Measurements from ENCODE around the gene MBNL1. TPM values are rescaled to one million over a fixed set of nuclear protein-coding genes. Genes with fewer than 3 reads are reported as not detected.

The MBNL1 gene
- total RNA-seq, 1 donor from 2014 or later = 110 TPM

DNA sequence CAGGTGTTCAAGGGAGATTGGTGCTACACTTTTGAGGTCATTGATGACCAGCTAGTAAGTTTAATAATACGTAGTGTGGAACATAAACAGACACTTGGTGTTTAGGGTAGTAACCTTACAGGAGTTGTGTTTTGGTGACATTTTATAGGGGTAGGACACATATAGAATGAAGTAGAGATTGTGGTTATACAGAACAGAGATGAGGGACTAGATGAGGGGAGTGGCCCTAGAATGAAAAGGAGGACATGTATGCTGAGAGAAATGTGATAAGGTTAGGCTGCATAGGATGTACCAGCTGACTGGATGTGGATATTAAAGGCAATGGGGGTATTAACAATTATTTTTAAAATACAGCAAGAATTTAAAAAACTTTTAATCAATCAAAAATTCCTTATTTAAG lies 8.0 kb downstream of the MBNL1 start:
- DNase-seq (ENCODE audit: low read depth) = no peak

DNA sequence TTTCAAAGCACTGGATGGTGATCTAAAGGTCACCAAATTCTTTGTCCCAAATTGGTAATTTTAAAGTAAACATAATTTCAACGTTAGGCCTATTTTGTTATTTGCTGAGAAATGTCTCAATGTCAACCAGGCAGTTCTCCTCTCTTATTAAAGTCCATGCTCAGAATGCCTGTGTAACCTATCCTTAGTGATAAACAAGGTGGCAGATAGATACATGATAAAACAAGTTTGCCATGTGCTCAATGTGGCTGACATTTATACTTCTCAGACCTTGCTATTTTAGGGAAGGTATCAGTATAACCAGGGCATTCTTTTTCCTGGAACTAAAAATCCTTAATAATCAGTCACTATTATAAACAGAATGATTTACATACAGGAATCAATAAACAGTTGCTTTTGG lies 8.5 kb downstream of the MBNL1 start:
- DNase-seq (ENCODE audit: low read depth) = no peak

DNA sequence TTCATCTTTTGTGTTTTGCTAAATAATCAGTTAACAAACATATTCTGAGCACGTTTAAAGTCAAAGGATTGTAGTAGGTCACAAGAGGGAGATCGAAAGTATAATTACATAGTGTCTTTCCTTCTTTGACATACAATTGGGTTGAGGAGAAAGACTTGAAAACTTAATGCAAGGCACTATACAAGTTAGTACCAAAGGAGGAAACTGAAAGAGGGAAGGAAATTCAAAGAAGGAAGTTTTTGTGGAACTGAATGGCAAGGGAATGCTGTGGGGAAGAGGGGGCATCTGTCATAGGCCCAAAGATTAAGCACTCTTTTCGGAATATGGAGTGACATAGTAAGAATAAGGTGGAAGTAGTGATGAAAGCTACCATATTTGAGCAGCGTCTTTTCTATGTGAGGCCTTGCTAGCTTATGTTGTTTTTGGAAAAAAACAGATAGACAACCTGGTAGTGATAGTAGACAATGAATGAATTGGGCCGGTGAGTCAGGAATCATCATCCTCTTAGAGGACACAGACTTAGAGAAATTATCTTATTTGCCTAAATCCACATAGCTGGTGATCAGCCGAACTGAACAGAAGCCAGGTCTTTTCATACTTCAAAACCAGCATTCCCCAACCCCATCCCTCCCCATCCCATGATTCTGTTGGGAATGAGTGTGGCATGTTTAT lies 10.2 kb downstream of the MBNL1 start:
- no peak for DNase-seq (ENCODE audit: low read depth)

DNA sequence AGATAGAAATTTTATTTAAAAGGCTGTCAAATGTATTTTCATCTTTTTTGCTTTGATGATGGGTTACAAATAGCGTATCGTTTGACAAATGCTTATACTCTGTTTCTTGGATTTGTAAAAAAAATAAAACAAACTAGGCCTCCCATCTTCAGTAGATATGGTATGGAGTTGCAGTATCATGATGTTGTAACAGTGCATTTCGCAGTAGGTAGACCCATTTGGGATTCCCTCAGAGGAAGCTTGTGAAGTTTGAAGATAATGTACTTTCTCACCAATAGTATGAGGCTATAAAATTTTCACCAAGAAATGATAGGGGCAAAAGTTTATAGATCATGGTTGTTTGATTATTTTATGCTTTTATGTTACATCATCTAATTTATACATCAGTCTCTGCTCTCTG lies 10.8 kb downstream of the MBNL1 start:
- DNase-seq (ENCODE audit: low read depth) = no peak

DNA sequence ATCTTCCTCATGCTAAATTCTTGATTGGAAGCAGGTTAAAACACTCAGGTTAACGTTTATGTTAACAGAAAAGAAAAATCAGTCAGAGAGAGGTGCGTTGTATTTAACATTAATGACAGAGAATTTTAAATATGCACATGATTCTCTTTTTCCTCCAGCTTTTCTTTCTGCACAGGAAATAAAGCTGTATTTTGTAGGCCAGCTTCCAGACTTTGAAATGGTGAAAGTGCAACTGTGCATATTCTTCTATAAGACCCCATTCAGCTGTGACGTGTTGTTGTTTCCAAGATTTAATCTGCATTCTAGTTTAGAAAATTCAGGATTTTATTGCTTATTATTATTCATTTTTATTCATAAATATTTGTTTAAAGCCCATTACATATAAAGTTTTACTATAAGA lies 11.8 kb downstream of the MBNL1 start:
- DNase-seq (ENCODE audit: low read depth) = no peak

DNA sequence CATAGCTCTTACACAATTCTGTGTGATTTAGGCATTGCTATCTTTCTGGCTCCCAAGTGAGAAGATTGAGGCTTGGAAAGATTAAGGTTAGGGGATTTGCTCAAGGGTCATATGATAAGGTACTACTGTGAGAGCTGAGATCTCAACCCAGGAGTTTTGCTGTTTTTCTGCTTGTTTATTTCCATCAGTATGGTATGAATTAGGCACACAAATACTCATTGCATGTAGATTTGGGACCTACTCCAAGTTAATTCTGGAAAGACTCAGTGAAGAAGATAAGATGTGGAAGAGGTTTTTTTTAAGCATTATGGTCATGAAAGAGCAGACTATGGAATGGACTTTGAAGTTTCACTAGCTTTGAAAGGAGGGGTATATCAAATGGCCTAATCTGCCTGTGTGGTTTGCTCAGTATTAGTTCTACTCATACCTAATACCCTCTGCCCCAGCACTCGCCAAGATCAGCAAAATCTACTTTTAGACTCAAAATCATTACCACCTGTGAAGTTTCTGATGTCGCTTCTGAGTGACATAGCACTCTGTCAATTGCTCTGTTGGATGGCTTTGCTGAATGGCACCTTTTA lies 12.5 kb downstream of the MBNL1 start:
- no peak for DNase-seq (ENCODE audit: low read depth)

DNA sequence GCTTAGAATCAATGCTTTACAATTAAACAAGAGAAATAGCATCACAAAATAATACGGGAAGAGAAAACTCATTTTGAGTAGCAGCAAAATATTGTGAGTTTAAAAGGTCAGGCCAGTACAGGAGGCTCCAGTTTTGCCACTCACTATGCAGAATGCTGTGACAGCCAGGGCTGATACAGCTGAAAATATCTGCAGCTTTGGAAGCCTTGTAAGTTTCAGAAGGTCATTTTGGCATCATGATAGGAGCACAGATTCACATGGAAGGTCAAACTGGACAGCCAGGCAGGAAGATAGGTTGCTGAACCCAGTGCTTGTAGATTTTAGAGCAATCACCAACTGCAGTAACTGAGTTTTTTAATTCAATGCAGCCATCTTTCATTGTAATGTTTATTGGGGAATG lies 14.1 kb downstream of the MBNL1 start:
- DNase-seq (ENCODE audit: low read depth) = no peak

DNA sequence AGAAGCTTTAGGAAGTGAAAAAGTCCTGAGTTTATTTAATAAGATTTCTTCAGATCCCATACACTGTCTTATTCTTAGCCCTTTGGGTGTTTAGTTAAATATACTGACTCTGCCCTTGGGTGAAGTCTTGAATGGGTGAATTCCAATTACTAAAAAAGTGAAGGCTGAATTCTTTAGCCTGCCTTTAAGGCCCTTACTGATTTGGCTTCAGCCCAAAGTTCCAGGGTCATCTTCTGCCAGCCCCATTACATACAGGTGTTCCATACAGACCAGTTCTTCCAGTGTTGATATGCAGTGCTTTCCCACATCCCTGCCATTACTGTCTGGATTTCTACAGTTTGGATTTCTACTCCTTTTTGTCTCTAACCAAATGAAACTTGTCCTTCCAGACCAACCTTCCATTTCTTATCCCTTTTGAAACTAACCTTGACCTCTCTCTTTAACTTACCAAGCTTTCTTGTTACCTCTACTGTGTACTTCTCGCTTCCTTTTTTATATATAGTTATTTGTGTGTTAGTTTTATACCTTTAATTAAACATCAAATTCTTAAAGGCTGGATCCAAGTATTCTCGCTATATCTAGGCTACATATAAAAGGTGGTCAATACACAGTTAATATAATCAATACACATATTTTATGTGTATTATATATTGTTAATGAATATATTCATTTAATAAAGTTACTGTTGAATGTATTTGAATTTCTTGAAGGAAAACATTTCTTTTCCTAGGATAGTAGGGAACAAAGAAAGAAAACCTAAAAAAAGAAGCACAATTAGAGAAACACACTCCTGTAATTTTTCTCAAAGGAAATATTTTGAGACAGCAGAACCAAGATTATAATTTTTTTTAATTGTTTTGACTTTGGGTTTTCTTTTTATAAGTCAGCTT lies 15.0 kb downstream of the MBNL1 start:
- no peak for DNase-seq (ENCODE audit: low read depth)

DNA sequence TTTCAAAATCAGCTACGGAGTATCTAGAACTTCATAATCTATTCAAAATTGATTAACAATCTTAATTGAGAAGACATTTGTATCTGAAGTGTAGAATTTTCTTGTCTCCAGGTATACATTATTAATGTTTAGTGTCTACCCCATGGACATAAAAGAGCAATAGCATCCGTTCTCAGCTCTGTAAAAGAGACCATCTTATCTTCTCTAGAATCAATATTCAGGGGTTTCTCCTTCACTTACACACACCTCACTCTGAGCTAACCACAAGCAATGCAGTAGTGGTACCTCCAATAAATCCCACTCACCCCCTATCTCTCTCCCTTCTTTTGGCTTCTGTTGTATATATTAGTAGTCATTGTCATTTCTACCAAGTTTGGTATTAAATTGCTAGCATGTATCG lies 16.2 kb downstream of the MBNL1 start:
- no peak for DNase-seq (ENCODE audit: low read depth)

DNA sequence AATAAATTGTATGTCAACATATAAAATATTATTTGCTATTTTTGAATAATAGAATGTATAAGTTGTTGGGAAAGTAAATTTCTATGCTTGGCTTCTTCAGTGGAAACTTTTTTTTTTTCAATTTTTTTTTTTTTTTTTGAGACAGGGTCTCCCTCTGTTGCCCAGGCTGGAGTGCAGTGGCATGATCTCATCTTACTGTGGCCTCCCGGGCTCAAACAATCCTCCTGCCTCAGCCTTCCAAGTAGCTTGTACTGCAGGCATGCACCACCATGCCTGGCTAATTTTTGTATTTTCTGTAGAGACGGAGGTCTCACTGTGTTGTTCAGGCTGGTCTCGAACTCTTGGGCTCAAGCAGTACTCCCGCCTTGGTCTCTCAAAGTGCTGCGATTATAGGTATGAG lies 16.8 kb downstream of the MBNL1 start:
- no peak for DNase-seq (ENCODE audit: low read depth)

DNA sequence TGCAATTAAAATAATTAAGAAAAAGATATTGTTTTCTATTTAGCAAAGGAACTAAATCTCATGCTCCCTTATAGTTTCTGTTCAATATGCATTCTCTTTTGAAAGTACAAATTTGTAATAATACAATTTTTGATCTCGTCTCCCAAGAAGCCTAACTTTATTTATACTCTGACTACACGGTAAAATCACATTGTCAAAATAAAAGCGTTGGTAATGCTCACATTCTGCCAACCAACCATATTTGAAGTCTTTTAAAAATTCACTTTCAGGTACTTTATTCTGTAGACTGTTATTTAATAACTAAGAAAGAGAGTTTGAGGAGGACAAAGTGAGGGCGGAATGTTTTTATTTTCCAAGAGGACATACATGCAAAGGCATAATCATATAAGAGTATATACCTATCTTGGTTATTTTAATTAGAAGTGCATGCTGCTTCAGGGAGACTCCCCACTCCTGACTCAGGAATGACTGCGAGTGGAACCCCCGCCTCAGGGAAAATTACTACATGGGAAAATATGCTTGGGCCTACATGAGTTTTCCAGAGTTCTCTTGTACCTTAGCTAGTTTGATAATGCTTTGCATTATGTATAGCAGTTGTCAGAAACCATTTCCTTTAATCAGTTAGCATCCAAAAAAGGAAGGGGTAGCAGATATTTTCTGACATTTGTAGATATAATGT lies 19.3 kb downstream of the MBNL1 start:
- peak; percentile 28 for DNase-seq (ENCODE audit: low read depth)

DNA sequence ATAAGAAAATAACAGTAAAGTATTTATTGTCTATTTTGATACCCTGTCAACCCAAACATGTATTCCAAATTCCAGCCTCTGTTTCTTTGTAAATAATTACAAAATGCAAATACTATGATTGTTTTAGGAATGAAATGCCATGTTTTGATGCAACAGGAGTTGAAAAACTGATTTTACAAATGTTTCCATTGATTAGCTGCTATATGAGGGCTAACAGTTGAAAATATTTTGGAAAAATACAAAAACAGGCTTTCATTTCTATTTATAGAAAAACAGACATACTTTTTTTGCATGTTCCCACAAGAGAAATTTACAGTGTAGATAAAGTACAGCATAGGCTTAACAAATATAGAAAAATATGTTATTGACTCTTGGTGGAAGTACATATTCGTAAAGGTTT lies 20.0 kb downstream of the MBNL1 start:
- DNase-seq (ENCODE audit: low read depth) = no peak

DNA sequence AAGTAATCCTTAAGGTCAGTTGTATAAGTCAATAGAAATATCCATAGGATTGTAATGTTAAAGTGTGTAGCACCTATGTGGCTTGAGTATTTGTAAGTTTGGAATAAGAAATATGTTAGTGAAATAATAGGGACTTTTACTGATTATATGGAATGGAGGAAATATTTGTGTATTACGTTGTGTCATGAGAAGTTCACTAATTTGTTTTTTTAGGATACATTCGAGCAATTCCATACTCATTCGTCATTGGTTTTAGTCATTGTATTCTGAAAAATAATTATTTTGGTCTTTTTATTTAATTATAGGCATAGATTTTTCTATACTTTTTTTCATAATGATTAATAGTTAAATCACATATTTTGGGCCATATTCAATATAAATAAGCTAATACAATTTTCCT lies 21.0 kb downstream of the MBNL1 start:
- DNase-seq (ENCODE audit: low read depth) = no peak

DNA sequence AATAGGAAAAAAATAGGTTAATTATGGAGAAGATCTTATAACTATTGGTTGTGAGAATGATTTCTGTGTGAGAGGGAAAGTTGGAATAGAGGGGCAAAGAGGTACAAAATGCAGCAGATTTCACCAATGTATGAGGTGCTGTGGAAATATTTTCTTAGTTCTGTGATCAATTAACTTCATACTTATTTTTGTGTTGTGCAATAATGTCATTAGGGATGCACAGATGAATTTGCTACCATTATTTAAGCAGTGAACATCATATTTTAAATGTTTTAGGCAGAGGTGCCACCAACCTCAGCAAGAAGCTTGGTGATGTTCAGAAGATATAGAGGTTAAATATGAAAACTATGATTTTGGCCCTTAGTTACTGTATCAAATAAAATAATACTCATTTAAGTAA lies 21.6 kb downstream of the MBNL1 start:
- DNase-seq (ENCODE audit: low read depth) = no peak

DNA sequence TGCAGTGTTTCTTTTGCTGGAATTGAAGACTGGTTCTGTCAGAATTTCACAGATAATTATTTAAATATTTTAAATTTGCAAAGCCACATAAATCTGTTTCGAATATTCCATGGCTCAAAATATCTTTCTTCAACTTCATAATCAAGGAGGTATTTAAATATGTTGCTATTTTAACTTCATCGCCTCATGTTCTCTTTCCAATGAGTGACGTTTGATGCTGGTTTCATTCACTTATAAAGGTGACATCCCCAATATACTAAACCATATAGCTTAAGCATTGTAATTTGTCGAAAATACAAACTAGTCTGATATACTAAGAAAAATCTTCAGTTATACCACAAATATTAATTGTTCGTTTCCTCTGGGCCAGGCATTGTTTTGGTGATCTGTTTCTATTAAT lies 22.5 kb downstream of the MBNL1 start:
- DNase-seq (ENCODE audit: low read depth) = no peak

DNA sequence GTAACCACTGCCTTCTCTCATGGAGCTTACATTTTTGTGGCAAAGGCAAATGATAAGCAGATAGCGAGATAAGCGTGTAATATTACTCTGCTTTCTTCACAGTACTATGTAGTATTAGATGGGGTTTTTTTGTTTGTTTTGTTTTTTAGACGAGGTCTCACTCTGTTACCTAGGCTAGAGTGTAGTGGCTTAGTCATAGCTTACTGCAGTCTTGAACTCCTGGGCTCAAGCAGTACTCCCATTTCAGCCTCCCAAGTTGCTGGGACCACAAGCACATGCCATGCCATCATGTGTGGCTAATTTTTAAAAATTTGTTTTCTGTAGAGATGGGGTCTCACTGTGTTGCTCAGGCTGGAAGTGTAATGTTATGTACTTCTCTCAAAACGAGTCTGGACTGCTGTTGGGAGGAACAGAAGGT lies 22.9 kb downstream of the MBNL1 start:
- no peak for DNase-seq (ENCODE audit: low read depth)

DNA sequence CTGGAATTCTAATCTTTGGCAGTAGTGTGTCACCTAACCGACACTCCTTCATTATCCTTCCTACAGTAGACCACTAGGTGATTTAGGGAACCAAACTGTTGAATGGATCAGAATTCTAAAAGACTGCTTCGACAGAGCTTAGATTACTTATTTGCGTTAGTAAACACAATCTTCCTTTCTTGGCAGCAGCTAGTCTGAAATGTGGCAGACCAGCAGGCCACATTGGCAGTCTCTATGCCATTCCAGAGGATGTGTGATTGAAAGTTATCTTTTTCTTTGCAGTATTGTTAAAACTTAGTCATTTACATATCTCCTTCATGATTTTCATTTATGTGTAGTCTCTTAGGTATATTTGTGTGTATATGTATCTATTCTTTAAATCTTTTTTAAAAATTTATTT lies 23.6 kb downstream of the MBNL1 start:
- DNase-seq (ENCODE audit: low read depth) = no peak

DNA sequence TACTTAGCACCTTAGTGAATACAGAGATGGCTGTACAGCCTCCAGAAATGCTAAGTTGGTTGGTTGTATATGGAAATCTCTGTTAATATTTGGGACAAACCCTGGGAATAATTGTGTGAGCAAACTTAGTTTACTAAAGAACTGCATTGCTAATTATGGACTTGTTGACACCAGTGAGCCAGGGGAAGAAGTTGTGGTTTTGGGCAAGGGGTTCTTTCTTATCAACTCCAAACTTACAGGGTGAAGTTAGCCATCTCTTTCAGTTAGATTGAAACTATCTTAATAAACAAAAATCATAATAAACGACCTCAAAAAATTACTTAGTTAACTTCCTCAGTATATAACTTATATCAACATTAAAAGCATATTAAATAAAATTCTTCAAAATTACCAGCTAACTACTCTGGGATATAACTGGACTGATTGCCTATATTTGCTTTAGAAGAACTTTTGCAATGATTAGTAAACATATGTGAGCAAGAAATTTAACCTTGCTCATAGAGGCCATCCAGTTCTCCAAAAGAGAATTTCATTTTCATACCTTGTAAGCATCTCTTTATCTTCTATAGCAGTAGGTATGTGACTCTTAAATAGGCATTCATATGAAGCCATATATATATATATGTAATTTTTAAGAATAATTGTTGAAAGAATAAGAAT lies 24.7 kb downstream of the MBNL1 start:
- DNase-seq (ENCODE audit: low read depth) = no peak

DNA sequence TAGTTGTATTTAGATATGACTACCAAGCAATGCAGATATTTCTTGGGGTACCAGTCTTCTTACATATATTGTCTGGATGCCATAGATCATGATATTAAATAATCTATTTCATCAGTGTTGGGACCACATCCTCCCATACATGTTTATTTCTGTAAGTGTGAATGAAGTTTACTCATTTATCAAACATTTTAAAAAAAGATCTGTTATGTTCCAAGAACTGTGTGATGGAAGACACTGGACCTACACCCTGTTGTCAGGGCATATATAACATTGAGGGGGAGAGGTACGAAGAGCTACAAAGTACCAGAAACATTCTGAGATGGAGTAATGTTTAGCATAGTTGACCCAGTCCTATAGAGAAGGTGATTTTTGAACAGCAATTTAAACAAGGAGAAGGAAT lies 26.6 kb downstream of the MBNL1 start:
- no peak for DNase-seq (ENCODE audit: low read depth)

DNA sequence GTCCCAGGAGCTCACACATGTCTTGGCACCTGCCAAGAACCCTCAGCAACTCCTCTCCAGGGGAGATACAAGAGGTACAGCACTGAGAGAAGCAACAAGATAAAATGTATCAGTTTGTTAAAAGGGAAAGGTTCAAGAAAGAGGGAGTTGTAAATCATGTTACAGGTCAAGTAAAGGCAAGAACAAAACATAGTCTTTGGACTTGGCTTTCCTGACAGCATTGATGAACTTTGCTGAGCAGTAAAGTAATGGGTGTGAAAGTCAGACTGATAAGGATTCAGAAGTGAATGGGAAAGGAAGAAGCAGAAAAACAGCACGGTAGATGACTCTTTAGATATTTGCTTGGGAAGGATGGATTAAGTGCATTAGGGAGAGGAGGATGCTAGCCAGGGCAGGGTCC lies 27.1 kb downstream of the MBNL1 start:
- no peak for DNase-seq (ENCODE audit: low read depth)

DNA sequence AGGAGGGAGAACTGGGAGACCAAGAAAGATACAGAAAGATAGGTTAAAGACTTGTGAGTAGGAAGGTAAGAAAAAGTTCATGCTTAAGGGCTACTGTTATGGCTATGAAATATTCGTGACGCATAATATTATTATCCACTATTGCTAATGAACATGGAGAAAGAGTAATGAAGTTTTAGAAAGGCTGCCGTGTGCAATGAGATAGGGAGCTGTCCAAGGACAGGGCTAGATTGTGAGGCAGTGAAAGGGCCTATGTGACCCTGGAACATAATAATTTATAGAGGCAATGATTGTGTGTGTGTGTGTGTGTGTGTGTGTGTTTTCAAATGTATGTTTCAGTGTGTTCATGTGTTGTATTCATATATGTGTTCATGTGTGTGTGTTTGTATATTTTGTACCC lies 27.7 kb downstream of the MBNL1 start:
- DNase-seq (ENCODE audit: low read depth) = no peak

DNA sequence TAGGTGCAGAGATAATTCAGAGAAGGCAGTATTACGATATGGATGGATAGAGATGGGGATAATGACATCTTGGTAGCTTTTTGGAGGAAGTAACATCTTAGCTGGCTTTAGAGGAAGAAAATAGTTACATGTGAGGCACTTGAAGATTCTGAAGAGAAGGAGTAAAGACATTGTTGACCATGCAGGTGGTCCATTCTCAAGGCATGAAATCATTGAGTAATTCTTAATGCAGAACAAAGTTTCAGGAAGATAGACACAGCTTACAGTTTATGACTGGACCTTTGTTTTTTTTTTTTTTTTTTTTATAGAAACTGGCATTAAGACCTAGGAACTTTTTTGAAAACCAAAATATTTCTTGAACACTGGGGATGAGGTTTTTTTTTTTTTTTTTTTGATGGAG lies 28.2 kb downstream of the MBNL1 start:
- peak; percentile 45 for DNase-seq (ENCODE audit: low read depth)
